Esophagus squamous epithelium (tissue), 4 donors: Measurements from ENCODE around the gene FNDC11.

Experiments used
- CTCF ChIP-seq, 6 experiments: fragments of 450-650 bp in 4 of 6; fragments of 200-600 bp in 2 of 6; sonication (generic) in 2 of 6; IDR thresholded peaks; one replicate each; pipeline ENCODE4 v1.5.1; 2016 to 2019; ENCODE audit warnings: antibody characterized with exemption in 6 of 6, mild to moderate bottlenecking in 4 of 6, moderate library complexity in 4 of 6
- POLR2A ChIP-seq, 4 donors: fragments of 450-650 bp; IDR thresholded peaks; one replicate each; pipeline ENCODE4 v1.6.1; 2017; ENCODE audit warnings: antibody characterized with exemption in 4 of 4, mild to moderate bottlenecking in 4 of 4, moderate library complexity in 3 of 4

- TF ChIP-seq CTCF (IDR thresholded peaks at IDR 0.05) (no peak), POLR2A (IDR thresholded peaks at IDR 0.05) (no peak)
Measured at GRCh38 chr20:63525185-63525584, 28.8 kb upstream of the FNDC11 start.
